ENCODE results near the gene GAB2.
"Not testable (repeated sequence)": the region's sequence is repeated elsewhere in the genome, so short reads cannot be mapped to it uniquely, and the experiment has no call there.

The GAB2 gene

DNA sequence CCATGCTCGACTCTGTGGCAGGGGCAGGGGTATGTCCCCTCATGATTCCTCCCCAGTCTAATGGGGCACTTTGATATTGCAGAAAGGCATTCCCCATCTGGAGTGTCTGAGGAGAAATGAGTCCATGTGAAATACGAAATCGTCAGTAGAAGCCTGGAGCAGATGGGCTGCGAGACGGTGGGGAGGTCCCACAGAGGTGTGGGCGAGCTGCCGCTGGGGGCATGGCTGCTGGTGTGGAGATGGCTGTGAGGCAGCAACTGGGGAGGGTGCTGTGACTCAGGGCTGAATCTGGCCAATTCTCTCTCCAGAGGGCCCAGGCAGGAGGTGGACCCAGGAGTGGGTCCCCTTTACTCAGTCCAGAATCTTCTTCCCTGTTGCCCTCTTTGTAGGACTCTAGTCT, 240.4 kb downstream of the GAB2 start:
- Mint-ChIP-seq H3K27ac (ENCODE audit: low read depth) (no peak overlapping the region), H3K4me1 (peaks cover 20% of the 10 kb centered on the region)

DNA sequence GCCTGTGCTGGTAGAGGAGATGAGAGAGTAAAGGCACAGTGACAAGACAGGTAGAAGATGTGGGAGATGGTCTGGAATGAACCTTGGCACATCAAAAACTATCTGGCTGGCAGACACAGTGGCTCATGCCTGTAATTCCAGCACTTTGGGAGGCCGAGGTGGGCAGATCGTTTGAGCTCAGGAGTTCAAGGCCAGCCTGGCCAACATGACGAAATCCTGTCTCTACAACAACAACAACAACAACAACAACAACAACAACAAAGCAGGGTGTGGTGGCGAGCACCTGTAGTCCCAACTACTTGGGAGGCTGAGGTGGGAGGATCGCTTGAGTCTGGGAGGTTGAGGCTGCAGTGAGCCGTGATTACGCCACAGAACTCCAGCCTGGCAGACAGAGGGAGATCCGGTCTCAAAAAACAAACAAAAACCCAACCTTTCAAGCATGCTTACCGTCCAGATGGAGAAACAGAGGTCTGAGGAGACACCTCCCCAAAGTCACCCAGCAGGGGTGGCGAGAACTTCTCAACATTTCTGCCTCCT, 240.9 kb downstream of the GAB2 start:
- ATAC-seq (replicated peaks; ENCODE audit: extremely low read depth, poor library complexity, severe bottlenecking) (no peak), DNase-seq (ENCODE audit: low spot score in 2 of 2) (no peak)
- Mint-ChIP-seq H3K27ac (ENCODE audit: low read depth) (no peak overlapping the region), H3K27me3 (no peaks in the 10 kb centered on the region), H3K4me1 (peaks cover 20% of the 10 kb centered on the region), H3K9me3 (no peaks in the 10 kb centered on the region), H3K36me3 (ENCODE audit: insufficient read depth) (peaks cover 3% of the 10 kb centered on the region), H3K4me3 (no peak overlapping the region)

More for the DNA sequence above, 240.4 kb downstream of the GAB2 start:
- DNase-seq (ENCODE audit: low spot score in 2 of 2): no peak
- no peak overlapping the region for H3K4me3 Mint-ChIP-seq
- ATAC-seq (replicated peaks; ENCODE audit: extremely low read depth, poor library complexity, severe bottlenecking): no peak
- no peaks in the 10 kb centered on the region for H3K9me3 Mint-ChIP-seq
- no peaks in the 10 kb centered on the region for H3K27me3 Mint-ChIP-seq
- peaks cover 3% of the 10 kb centered on the region for H3K36me3 Mint-ChIP-seq (ENCODE audit: insufficient read depth)

DNA sequence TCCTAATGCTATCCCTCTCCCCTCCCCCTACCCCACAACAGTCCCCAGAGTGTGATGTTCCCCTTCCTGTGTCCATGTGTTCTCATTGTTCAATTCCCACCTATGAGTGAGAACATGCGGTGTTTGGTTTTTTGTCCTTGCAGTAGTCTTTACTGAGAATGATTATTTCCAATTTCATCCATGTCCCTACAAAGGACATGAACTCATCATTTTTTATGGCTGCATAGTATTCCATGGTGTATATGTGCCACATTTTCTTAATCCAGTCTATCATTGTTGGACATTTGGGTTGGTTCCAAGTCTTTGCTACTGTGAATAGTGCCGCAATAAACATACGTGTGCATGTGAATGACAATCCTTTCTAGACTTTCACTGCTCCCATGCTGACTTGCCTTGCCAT, 241.8 kb downstream of the GAB2 start:
- peaks cover 15% of the 10 kb centered on the region for H3K4me1 Mint-ChIP-seq
- not testable (repeated sequence) for ATAC-seq (replicated peaks; ENCODE audit: extremely low read depth, poor library complexity, severe bottlenecking); H3K27ac Mint-ChIP-seq (ENCODE audit: low read depth); H3K9me3 Mint-ChIP-seq; H3K36me3 Mint-ChIP-seq (ENCODE audit: insufficient read depth); DNase-seq (ENCODE audit: low spot score in 2 of 2); H3K4me3 Mint-ChIP-seq; H3K27me3 Mint-ChIP-seq

DNA sequence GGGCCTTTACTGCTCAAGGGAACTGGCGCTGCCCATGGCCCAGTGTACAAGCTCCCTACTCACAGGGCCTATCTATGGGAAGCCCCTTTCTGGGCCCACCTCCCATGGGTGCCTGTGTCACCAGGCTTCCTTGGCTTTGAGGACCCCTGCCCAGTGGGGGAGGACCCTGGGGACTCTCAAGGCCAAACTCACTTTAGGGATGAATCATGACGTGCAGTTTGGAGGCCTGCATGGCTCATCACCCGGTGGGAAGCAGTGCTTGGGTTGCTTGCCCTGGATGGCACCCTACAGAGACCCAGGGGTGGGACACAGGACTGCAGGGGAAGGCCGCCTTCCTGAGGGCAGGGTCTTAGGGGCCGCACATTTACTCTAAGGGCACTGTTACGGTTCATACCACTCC, 245.7 kb downstream of the GAB2 start:
- Mint-ChIP-seq H3K4me1 (no peaks in the 10 kb centered on the region), H3K27ac (ENCODE audit: low read depth) (no peak overlapping the region), H3K27me3 (no peaks in the 10 kb centered on the region), H3K4me3 (no peak overlapping the region), H3K36me3 (ENCODE audit: insufficient read depth) (peaks cover 1% of the 10 kb centered on the region), H3K9me3 (no peaks in the 10 kb centered on the region)
- no peak for ATAC-seq (replicated peaks; ENCODE audit: extremely low read depth, poor library complexity, severe bottlenecking)
- no peak for DNase-seq (ENCODE audit: low spot score in 2 of 2)

DNA sequence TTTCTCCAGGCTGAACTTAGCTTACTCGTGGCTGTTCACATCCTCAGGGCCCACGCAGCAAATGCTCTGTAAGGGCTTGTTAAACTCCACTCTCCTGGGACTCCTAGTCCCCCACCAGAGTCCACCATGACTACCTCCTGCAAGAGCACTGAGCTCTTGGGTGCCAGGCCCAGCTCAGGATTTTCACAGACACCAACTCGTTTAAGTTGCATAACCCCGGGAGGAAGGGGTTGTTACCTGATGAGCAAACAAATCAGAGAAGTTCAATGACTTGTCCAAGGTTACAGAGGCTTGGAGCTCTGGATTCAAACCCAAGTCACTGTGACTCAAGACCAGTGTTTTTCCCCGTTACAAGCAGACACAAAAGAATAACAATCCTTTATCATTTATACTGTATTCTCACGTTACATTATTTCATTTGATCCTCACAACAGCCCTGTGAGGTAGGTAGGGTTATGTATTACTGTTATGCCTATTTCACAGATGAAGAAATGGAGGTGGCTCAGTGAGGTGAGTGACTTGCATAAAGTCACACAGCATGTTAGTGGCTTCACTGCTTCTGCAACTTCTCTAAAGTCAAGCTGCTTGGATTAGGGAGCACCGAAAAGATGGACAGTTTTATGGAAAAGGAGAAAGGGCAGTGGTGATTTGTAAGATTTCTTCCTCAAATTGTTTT, 246.6 kb downstream of the GAB2 start:
- Mint-ChIP-seq H3K27me3 (no peaks in the 10 kb centered on the region), H3K27ac (ENCODE audit: low read depth) (no peak overlapping the region), H3K4me3 (no peak overlapping the region), H3K36me3 (ENCODE audit: insufficient read depth) (peaks cover 1% of the 10 kb centered on the region), H3K9me3 (no peaks in the 10 kb centered on the region), H3K4me1 (no peaks in the 10 kb centered on the region)
- no peak for ATAC-seq (replicated peaks; ENCODE audit: extremely low read depth, poor library complexity, severe bottlenecking)
- DNase-seq (ENCODE audit: low spot score in 2 of 2): no peak

DNA sequence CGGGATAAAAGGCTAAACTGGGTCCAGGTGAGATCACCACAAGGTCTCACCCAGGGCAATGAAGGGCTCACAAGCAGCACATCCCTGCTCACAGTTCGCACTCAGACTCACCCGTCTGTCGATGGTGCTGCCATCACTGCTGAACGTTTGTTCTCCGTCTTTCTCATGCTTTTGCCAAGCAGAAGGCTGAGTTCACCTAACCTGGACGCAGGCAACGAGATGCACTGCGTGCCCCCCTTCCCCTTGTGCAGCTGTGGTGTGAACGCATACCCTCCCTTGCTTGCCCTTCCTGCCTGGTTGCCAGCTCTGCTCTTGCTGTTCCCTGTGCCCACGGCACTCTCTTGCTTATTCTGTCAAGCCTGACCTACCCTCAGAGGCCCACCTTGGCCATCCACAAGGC, 247.2 kb downstream of the GAB2 start:
- H3K36me3 Mint-ChIP-seq (ENCODE audit: insufficient read depth): peaks cover 1% of the 10 kb centered on the region
- H3K4me1 Mint-ChIP-seq: no peaks in the 10 kb centered on the region
- no peak overlapping the region for H3K27ac Mint-ChIP-seq (ENCODE audit: low read depth)
- no peak overlapping the region for H3K4me3 Mint-ChIP-seq
- H3K27me3 Mint-ChIP-seq: no peaks in the 10 kb centered on the region
- no peak for DNase-seq (ENCODE audit: low spot score in 2 of 2)
- no peaks in the 10 kb centered on the region for H3K9me3 Mint-ChIP-seq
- ATAC-seq (replicated peaks; ENCODE audit: extremely low read depth, poor library complexity, severe bottlenecking): no peak

DNA sequence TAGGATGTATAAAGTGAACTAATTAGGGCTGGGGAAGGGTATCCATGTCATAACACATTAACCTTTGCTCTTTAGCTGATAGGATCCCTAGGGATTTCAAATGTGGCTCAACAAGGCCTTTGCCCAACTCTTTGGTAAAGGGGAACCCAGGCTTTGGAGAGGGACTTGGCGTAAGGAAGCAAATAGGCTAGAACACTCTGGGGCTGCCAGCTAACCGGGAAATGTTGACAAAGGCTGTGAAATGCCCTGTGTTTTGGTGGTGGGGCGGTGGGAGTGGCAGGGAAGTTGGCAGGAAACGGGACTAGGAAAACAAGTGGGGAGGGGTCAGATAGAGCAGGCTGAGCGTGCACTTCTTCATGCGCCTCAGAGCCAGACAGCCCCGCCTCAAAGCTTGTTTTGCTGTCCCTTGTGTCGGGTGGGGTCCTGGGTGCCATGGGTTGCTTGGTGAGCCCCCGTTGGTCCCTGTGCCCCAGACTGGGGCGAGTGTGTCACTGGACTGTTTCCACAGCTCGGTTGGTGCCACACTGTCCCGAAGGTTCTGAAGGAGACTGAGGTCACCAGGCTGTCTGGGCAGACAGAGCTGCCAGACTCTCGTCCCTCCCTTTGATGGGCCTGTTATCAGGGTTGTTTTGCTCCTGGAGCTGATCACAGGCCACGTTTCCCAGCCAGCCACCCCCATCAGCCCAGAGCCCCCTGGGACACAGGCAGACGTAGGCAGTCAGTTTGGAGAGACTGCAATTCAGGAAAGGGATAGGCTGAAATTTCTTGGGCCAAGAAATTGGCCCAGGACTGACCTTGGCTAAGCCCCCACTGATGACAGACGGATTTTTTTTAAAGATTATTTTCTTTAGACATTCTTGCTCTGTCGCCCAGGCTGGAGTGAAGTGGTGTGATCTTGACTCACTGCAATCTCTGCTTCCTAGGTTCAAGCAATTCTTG, 248.8 kb downstream of the GAB2 start:
- Mint-ChIP-seq H3K4me3 (no peak overlapping the region), H3K9me3 (no peaks in the 10 kb centered on the region), H3K27ac (ENCODE audit: low read depth) (no peak overlapping the region), H3K36me3 (ENCODE audit: insufficient read depth) (peaks cover 1% of the 10 kb centered on the region), H3K4me1 (no peaks in the 10 kb centered on the region), H3K27me3 (no peaks in the 10 kb centered on the region)
- DNase-seq (ENCODE audit: low spot score in 2 of 2) (no peak), ATAC-seq (replicated peaks; ENCODE audit: extremely low read depth, poor library complexity, severe bottlenecking) (no peak)

DNA sequence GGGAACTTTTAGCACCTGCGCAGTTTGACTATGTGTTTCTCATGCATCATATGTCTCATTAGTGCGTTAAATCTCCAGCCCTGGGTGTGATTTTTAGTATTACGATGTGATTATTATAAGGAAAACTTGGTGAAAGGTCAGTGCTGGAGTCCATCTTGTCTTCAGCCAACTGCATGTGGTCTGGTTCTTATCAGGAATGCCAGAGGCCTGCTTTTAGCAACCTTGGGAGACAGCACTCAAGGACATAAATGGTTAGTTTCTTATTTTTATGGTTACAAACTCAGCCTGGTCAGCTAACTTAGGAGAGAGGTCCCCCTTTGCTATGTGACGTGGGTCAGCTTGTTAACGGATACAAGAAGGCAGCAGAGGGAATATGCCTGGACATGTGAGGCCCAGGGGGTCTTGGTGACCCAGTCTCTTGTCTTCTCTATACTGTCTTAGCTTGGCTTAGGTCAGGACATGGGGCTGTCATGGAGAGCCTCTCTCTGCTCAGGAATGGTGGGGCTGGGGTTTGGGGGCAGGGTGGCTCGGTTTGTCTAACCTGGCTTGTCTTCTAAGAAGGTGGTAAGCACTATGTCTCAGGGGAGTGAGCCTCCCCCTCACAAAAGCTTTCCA, 250.7 kb downstream of the GAB2 start:
- H3K27ac Mint-ChIP-seq (ENCODE audit: low read depth): no peak overlapping the region
- no peaks in the 10 kb centered on the region for H3K27me3 Mint-ChIP-seq
- no peaks in the 10 kb centered on the region for H3K4me1 Mint-ChIP-seq
- DNase-seq (ENCODE audit: low spot score in 2 of 2) (no peak), ATAC-seq (replicated peaks; ENCODE audit: extremely low read depth, poor library complexity, severe bottlenecking) (no peak)
- H3K36me3 Mint-ChIP-seq (ENCODE audit: insufficient read depth): no peaks in the 10 kb centered on the region
- H3K9me3 Mint-ChIP-seq: no peaks in the 10 kb centered on the region
- no peak overlapping the region for H3K4me3 Mint-ChIP-seq
